Activated CD4-positive, alpha-beta T cell treated with anti-CD3 and anti-CD28 coated beads for 4 hours (primary cell): Measurements from ENCODE around the gene BARHL2.

Source experiments
- DNase-seq, 2 donors: peaks; one replicate each; pipeline ENCODE4 v3.0.0-alpha.2; 2020

Gene BARHL2

DNA sequence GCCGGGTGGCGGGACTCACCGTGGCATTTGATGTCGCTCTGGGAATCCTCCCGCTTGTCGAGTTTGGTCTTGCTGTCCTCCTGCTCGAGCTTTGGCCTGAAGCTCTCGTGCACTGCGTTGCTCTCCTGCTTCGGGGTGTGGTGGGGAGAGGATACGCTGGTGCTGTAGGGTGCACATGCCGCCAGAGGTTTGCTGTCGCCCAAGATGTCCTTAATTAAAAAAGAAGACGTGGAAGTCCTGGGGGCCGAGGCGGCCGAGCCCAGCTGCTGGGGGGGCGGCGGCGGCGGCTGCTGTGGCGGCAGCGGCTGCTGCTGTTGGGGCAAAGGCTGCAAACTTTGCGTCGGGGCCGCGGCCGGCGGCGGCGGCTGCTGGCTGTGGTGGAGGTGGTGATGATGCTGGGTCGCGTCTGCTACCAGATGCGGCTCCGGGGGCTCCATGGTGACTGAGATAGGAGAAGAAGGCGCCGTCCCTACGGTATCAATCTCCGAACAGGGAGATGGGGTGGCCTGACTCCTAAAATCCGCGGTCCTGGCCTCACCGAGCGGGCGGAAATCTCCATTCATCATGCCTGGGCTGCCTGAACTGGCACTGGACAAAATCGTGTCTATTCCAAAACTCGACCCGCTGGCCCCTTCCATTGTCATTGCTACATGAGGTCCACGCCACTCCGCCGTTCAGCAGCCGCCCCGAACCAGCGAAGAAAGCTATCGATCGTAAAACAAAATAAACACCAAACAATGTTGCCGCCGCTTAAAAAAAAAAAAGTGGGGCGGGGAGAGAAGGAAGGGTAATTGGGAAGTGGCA is at the start of gene BARHL2:
Gene BARHL2, minus strand, starts transcription at position 751 of the 804 bp plus-strand sequence. Its CDS starts 107 bp downstream, at position 644.
- DNase-seq = no peak

DNA sequence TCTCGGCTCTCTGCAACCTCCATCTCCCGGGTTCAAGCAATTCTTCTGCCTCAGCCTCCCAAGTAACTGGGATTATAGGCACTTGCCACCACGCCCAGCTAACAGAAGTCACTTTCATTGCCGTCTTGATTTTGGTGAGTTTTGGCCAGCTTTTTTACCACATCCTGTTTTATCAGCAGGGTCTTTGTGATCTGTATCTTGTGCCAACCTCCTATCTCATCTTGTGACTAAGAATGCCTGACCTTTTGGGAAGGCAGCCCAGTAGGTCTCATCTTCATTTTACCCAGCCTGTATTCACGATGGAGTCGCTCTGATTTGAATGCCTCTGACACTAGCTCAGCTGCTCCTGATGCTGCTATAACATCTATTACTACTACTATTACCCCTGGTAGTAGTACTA is 46.8 kb upstream of the BARHL2 start:
- no peak for DNase-seq

DNA sequence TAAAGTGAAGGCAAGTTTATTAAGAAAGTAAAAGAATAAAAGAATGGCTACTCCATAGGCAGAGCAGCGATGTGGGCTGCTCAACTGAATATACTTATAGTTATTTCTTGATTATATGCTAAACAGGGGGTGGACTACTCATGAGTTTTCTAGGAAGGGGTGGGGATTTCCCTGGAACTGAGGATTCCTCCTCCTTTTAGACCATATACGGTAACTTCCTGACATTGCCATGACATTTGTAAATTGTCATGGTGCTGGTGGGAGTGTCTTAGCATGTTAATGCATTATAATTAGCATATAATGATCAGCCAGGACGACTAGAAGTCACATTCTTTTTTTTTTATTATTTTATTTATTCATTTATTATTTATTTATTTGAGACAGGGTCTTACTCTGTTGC is 46.4 kb upstream of the BARHL2 start:
- no peak for DNase-seq

DNA sequence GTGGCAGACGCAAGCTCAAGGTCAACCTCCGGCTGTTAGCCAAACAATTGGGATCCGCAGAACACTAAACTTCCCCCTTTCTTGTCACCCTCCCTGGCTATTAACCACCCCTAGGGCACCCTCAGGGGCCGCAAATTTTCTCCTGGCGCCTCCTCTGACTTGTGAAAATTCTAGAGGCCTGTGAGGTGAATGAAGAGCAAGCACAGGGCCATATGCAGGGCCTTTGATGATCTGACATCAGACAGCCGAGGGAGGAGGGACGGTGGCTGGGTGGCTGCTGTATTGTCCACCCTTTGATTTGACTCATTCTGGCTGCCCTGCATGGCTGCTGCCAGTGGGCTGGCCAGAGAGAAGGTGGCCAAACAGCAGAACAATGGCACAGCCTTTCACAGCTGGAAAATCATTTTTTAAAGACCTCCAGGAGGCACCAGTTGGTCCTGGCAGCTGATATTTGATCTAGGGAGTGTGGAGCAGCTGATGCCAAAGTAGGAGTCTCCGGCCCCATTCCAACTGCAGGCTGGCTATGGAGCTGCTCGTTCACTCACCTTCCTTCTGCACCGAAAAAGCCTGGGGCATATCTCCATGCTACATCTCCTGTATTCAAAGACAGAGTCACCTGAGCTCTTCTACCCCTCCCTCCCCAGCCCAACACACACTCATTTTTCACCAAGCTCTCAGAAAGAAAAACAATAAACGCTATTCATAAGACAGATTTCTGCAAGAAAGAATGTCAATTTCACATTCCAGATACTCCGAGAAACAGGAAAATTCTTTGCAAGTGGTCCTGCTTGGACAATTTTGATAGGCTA is 44.9 kb upstream of the BARHL2 start:
- DNase-seq = no peak

DNA sequence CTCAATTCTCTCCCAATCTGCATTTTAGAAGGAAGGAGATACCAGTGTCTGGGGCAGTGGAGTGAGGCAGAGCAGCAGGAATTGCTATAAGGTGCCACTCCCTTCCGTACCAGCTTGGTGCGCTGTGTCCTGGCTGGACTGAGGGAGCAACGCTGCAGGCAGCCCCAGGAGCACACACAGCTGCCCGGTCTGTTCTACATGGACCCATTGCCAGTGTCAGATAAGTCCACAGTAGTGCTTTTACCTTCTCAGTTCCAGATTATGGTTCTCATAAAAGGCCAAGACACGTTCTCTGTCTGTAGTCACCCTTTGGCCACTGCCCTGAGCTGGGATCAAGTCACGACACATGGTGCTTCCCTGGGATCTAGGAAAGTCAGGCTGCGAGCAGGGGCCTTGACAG is 44.1 kb upstream of the BARHL2 start:
- DNase-seq = no peak

DNA sequence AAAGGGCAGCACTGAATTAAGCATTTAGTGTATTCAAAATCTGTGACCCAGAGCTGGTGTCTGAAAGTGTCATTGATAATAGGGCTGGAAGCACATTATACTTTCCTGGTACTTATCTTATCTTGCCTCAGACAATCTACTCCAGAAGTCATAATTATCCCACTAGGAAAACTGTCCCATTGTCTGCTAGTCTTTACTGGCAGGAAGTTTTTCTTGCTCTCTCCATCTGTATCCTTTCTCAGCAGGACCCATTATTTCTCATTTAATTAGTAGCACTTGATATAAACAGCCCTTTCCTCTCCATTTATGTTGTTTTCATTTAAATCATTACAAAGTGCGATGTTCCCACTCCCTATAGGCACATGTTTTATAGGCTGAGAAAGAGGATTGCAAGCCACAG is 36.5 kb upstream of the BARHL2 start:
- no peak for DNase-seq

DNA sequence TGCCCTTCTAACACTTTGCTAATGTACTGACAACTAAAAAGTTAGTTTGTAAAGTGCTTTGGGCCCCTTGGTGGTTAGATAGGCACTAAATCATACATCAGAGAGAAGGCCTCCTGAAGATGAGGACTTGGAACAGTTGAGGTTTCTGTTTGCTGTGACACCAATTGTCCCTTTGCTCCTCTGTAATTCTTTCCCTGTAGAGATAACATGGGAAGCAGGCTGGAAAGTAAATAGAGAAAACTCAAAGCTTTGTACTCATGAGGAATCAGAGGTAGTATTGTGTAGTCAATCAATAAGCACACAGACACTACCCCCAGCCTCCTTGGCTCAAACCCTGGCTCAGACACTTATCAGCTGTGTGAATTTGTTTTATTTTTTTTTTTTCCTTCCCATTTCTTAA is 31.6 kb upstream of the BARHL2 start:
- no peak for DNase-seq

DNA sequence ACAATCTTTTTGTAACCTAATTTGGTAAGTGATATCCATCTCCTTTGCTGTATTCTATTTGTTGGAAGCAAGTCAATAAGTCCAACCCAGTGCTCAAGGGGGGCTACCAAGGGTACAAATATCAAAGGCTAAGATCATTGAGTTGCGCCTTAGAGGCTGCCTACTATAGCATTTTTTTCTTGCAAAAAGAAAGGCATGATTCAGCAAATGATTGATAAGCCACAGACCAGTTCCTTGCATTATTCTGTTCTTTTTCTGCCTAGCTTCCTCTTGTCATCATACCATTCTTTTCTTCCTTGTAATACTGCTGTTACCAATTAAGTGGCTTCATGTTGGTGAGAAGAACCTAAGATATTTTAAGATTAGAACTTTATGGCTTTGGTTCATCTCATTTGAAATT is 29.8 kb upstream of the BARHL2 start:
- no peak for DNase-seq

DNA sequence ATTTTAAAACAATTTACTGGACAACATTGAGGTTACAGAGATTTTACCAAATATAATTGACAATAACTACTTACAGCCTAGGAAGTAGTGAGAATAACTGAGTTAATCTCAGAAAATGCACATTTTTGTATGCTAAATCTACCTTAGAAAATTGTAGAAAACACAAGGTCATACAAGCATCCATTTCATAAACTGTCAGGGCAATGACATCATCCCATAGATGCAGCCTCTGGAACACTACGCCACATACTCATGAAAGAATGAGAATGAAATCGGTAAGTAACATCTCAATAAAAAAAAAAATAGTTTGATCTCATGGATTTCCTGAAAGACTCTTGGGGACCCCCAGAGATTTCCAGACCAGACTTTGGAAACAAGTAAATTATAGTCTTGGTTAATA is 28.9 kb upstream of the BARHL2 start:
- DNase-seq = no peak

DNA sequence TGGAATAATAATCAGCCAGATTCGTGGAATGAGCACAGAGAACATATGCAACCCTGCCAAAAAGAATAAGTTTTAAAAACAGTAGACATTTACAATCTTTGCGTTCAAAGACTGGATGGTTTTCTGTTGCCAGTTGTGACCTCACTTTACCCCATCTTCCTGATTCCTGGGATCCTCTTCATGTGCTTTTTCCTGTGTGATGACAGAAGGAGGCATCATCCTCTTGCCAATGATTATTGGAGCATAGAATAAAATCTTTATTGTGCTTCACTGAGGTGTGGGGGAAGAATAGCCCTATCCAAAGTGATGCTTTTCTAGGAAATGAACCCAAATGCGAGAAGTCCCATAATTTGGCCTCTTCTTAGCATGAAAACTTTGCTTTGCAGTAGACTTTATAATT is 15.0 kb upstream of the BARHL2 start:
- DNase-seq = no peak

DNA sequence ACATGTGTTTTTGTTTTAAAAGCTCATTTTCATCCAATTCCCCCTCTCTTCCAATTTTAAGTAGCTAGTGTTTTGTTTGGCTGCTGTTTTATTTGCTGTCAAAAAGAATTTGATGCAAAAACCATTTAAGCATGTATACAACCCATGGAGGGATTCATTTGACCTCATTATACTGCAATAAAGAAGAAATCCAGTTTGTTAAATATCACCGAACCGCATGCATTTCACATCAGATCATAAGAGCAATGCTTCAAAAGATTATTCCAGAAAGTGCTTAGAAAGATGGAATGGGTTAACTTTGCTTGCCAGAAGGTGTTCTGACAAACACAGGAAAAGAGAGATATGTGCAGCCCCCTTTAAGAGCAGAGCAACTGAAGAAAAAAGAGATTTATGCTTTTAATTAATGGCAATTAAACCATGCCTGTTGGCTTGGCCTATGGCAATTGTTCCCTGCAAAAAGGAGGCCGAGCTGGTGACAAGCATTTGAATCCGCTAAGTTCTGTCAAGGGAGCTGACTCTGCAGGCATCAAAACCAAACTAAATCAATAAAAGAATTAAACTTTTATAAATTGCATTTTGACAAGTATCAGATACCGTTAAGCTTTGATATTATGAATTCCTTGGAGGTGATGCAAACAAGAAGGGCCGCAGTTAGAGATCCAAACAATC is 14.4 kb upstream of the BARHL2 start:
- DNase-seq = no peak

DNA sequence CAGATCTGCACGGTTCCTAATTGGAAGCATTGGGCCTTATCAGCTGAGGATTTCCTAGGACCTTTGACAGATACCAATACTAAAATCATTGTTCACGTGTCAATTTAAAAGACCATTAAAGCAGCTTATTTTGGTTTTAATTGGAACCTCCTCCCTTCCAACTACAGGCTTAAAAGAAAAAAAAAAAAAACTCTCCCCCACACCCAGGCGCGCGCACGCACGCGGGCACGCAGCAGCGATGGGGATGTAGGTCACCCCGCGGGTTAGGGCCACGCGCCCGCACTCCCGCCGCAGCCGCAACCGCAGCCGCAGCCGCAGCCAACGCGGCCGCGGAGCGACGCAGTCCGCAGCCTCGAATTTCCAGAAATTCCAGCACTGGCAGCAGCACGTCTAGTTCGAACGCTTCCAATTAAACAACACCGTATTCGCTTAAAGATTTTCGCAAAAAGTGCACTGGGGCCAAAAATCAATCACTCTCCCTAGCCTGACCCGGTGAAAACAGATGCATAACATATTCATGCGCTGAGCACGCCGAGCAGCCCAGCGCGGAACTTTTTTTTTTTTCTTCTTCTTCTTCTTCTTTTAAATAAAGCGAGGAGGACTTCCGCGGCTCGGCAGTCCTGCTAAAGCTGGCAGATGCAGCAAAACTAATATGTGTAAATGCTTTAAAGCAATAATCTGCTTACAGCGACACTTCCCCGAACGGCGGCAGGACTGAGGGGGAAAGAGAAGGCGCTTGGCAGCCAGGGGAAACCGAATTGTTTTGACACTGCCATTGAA is 13.3 kb upstream of the BARHL2 start:
- no peak for DNase-seq

DNA sequence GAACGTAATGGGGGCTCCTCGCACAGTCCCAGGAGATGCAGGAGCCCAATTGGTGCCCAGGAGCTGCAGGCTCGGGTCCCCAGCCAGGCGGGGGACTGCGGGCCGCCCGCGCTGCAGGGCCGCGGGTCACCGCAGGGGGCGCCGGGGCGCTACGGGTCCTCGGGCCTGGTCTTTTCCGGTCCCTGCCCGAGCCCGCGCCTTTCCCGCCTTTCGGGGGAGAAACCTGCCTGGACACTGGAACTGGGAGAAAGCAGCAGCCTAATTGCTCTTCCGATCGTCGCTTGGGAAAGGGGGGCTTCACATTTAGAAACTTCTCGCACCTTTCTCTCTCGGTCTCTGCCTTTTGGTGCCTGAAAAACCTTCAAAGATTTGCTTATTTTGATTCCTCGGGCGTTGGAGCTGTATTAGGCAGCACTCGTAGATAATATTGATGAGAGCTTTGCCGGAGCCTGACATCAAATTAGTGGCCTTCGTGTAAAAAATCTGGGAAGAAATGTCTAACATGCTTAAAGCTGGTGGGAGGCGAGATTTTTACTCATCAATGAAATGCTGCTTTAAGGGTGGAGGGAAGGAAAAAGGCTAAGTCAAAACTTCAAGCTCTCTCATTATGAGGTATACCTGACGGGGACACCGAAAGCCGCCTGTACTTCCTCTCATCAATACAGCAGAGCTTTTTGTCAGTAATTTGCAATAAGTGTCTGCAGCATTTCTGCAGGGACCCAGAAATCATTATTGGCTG is 12.6 kb upstream of the BARHL2 start:
- no peak for DNase-seq

DNA sequence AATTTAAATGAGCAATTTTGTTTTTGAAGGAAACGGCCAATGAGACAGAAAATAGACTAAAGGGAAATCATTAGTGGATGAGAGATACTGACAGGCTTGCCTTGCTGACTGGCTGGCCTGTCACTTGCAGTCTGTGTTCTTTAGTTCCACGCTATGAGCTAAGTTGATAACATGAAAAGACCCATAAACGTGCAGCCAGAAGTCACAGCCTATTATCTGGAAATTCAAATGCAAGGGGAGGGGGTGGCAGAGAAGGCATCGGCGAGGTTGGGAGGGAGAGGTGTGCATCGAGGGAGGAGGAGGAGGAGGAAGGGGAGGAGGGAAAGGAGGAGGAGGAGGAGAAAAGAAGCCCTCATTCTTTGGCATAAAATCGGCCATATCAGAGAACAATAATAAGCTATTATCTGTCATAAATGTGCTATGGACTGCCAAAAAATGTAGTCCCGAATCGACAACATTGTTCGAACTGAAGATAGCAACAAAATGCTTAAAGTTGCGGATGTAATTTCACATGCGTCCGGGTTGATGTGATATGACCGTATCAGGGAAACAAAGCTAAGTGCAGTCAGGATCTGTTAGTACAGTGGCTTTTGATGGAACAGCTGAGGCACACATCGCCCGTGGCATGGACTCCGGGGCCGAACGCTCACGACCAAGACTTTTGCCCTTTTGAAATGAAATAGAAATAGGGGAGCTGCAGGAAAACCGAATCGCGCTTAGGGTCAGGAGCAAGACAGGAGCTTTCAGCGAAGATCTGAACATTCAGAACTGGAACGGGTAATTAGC is 11.6 kb upstream of the BARHL2 start:
- DNase-seq = no peak

DNA sequence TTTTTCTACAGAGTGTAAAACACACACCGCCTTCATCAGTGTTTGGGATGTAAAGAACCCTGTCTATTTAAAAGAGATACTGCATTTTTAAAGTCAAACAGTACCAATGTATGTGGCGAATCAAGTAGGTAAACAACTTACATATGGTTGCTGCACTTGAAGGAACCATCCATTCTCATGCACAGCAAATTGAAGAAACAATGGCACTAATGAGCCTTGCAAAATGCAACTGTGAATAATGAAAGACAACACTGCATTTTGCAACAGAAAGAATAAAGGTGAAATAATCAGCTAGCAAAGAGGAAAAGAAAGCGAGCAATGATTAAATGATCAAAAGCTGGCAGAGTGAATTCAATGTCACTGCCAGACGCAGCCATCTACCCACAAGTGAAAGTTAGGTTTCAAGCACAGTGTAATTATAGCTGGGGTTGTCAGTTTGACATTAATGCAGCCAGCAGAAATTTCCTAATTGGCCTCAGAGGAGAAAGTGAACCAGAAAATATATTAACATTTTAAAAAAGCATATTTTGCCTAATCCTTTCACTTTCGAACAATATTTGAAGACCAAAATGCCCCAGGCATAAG is 10.9 kb upstream of the BARHL2 start:
- DNase-seq = no peak

DNA sequence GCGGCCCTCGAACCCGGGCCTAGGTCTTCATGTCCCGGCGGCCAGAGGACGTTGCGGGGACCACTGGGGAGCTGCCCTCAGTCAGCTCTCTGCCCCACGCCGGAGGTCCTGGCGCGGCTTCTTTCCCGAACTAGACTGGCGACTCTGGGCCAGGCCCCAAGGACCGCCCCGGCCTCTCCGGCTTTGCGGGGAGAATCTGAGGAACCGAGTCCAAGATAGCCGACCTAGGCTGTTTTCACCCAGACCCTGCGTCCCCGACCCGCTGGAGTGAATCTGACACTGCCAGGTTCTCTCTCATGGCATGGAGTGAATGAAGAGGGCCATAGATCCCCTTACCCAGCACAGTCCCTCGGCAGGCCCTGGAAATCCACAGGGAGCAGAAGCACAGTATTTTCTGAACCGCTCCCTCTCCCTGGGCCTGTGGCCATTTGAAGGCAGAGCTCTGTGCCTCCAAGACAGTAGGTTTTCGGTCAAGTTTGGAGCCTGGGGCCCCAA is 9.9 kb upstream of the BARHL2 start:
- no peak for DNase-seq

DNA sequence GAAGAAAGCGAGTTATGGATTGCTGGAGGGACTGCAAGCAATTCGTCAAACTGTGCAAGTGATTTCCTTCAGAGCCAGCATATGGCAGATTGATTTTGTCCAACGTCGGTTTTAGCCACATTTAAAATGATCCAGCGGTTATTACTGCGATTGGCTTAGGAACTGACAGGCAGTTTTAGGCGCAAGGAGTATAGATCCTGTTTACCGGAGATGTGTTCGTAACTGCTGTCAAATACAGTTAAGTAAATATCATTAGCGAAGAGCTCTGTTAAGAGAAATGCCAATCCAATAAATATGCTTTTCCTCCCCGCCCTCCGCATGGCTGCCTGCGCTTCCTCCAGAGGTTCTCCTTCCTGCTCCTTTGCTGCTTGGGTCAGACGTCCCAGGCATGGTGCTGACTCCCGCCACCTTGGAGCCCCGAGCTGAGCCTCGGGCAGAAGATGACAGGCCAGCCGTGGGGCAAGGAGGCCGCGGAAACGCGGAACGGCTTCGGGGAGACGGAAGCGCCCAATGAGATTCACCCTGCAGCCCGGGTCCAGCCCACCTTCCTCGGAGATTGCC is 9.4 kb upstream of the BARHL2 start:
- no peak for DNase-seq

DNA sequence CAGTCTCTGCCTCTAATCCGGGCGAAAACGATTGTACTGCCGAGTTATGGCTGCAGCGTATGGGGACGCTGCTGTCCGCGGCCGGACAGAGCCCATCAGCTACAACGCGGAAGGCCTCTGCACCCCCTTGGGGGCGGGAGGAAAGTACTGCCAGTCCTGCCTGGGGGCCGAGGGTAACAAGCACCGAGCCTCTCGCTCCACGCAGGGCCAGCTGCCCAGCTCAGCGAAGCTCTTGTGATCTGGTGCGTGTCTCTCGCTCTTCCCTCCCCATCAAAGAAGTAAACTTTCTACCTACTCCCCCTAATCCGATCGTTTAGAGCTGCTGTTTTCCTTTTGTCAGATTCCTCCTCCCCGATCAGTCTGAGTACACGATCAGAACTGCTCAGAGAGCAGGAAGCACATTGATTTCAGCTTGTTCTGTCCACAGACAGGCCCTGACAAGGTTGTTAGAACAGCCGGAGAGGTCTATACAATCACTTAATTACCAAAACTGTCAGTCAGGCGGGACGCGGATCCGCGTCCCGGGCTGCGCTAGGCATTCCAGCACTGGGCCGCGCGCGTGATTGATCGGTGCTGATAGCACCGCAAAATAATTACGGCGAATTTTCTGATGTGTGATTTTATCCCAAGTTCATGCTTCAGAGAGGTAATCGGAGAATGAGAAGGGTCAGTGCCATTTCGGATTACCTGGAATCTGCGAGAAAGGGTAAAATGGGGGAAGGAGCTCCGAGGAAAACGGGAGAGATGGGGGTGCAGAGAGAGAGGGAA is 8.7 kb upstream of the BARHL2 start:
- DNase-seq = no peak

DNA sequence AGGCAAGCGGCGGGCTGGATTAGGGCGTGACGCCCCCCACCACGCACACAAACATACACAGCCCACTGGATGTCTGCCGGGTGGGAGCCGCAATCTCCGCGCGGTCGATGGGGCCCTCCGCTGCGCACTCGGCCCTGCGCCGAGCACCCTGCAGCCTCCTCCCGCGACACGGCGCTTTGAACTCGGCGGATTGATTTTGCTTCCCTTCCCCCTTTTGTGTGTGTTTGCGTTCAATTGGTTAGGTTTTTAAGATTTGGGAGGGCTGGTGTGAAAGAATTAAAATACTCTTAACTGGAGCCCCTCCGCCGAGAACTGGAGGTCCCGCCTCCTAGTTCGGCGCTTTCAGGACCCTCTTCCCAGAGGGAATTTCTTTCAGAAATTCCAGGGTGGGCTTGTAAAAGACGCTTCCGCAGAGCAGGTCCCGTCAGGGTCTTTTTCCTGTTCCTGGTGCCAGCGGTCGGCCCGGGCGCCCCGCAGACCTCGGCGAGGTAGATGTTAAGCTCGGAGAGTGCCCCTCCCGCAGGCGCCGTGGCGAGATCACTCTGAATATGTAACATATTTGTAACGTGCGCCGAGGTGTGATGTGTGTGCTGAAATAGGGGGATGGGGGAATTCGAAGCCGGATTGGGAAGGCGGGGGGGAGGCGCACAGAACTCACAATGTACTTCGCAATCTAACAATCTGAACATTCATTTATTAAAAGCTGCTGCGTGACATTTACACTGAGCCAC is 8.0 kb upstream of the BARHL2 start:
- DNase-seq = no peak
